Measurements from ENCODE around the gene TBC1D32. TPM values are rescaled to one million over a fixed set of nuclear protein-coding genes. Genes with fewer than 3 reads are reported as not detected.
"Not testable (repeated sequence)": the region's sequence is repeated elsewhere in the genome, so short reads cannot be mapped to it uniquely, and the experiment has no call there.

Gene TBC1D32
- total RNA-seq, 1 experiment from 2014 or later, result 10.2 TPM

DNA sequence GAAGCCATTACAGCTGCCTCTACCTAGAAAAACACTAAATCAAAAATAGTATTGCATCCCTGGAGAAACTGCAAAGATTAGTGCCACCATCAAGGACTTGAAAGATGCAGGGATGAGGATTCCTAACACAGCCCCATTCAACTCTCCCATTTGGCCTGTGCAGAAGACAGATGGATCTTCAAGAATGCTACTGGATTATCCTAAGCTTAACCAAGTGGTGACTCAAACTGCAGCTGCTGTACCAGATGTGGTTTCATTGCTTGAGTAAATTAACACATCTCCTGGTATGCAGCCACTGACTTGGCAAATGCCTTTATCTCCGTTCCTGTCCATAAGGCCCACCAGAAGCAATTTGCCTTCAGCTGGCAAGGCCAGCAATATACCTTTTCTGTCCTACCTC, 117.4 kb downstream of the TBC1D32 start:
- Mint-ChIP-seq H3K9me3 (ENCODE audit: unreplicated experiment) (no peaks in the 10 kb centered on the region), H3K4me3 (ENCODE audit: unreplicated experiment) (no peak overlapping the region), H3K27ac (ENCODE audit: low read depth, unreplicated experiment) (no peak overlapping the region), H3K4me1 (ENCODE audit: insufficient read depth, unreplicated experiment) (no peaks in the 10 kb centered on the region), H3K27me3 (ENCODE audit: insufficient read depth, unreplicated experiment) (no peaks in the 10 kb centered on the region), H3K36me3 (ENCODE audit: insufficient read depth, unreplicated experiment) (peaks cover 12% of the 10 kb centered on the region)
- ChIA-PET POLR2A (no interaction called here), CTCF (interaction anchor here (1.1 kb wide), 1 partner anchor 10 kb away, joined by 3 read pairs; no protein-coding TSS in a partner anchor)
- TF ChIP-seq, protein P1, sequence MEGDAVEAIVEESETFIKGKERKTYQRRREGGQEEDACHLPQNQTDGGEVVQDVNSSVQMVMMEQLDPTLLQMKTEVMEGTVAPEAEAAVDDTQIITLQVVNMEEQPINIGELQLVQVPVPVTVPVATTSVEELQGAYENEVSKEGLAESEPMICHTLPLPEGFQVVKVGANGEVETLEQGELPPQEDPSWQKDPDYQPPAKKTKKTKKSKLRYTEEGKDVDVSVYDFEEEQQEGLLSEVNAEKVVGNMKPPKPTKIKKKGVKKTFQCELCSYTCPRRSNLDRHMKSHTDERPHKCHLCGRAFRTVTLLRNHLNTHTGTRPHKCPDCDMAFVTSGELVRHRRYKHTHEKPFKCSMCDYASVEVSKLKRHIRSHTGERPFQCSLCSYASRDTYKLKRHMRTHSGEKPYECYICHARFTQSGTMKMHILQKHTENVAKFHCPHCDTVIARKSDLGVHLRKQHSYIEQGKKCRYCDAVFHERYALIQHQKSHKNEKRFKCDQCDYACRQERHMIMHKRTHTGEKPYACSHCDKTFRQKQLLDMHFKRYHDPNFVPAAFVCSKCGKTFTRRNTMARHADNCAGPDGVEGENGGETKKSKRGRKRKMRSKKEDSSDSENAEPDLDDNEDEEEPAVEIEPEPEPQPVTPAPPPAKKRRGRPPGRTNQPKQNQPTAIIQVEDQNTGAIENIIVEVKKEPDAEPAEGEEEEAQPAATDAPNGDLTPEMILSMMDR (IDR thresholded peaks at IDR 0.05; ENCODE audit: unreplicated experiment), result no peak
- no TSS peak for BruUV-seq (replicated peaks)
- intact Hi-C loops (cut with micrococcal nuclease), result no loop called here
- no peak for DNase-seq (ENCODE audit: unreplicated experiment)

DNA sequence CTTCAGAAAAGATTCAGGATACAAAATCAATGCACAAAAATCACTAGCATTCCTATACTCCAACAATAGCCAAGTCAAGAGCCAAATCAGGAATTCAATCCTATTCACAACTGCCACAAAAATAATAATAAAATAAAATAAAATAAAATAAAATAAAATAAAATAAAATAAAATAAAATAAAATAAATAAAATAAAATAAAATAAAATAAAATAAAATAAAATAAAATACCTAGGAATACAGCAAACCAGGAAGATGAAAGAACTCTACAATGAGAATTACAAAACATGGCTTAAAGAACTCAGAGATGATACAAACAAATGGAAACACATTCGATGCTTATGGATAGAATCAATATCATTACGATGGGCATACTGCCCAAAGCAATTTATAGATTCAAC, 120.9 kb downstream of the TBC1D32 start:
- H3K27ac Mint-ChIP-seq (ENCODE audit: low read depth, unreplicated experiment); BruUV-seq (replicated peaks); POLR2A ChIA-PET; intact Hi-C loops (cut with micrococcal nuclease); H3K4me1 Mint-ChIP-seq (ENCODE audit: insufficient read depth, unreplicated experiment); H3K4me3 Mint-ChIP-seq (ENCODE audit: unreplicated experiment); H3K9me3 Mint-ChIP-seq (ENCODE audit: unreplicated experiment); H3K27me3 Mint-ChIP-seq (ENCODE audit: insufficient read depth, unreplicated experiment); DNase-seq (ENCODE audit: unreplicated experiment): not testable (repeated sequence)
- H3K36me3 Mint-ChIP-seq (ENCODE audit: insufficient read depth, unreplicated experiment), result peaks cover 15% of the 10 kb centered on the region
- CTCF ChIA-PET, result interaction anchor here (1.4 kb wide), 1 partner anchor 9 kb away, joined by 6 read pairs; no protein-coding TSS in a partner anchor

DNA sequence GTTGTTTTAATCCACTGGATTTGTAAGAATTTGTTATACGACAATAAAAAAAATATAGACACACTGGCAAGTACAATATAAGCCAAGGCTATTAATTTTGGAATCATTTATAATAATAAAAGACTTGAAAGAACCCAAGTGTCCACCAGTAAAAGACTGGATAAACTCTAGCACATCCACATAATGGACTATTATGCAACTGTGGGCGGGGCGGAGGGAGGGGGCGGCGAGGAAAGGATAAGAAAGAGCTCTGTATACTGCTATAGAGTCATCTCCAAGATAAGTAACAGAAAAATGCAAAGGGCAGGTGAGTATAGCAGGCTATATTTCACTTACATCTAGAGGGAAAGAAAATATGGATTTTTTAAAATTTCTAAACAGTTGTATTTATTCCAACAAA, 123.3 kb downstream of the TBC1D32 start:
- intact Hi-C loops (cut with micrococcal nuclease), result no loop called here
- CTCF ChIA-PET, result no interaction called here
- DNase-seq (ENCODE audit: unreplicated experiment), result peak; percentile 5
- Mint-ChIP-seq H3K4me3 (ENCODE audit: unreplicated experiment) (no peak overlapping the region), H3K36me3 (ENCODE audit: insufficient read depth, unreplicated experiment) (peaks cover 18% of the 10 kb centered on the region), H3K4me1 (ENCODE audit: insufficient read depth, unreplicated experiment) (no peaks in the 10 kb centered on the region), H3K27me3 (ENCODE audit: insufficient read depth, unreplicated experiment) (no peaks in the 10 kb centered on the region), H3K9me3 (ENCODE audit: unreplicated experiment) (no peaks in the 10 kb centered on the region), H3K27ac (ENCODE audit: low read depth, unreplicated experiment) (no peak overlapping the region)
- TF ChIP-seq, protein P1 (IDR thresholded peaks at IDR 0.05; ENCODE audit: unreplicated experiment), result no peak
- BruUV-seq (replicated peaks), result no TSS peak
- POLR2A ChIA-PET, result no interaction called here

DNA sequence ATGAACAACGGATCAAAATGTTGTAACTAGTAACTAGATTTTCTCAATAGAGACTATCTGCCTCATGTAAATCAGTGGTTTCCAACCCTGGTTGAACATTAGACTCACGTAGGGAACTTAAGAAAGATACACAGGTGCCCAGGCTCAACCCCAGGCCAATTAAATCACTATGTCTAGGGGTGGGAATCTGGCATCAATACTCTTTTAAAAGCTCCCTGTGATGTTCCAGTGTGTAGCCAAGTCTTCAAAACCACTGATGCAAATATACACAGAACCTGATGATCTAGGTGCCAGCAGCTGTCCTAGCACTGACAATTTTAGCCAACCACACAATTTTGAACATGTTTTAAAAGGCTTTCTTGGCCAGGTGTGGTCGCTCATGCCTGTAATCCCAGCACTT, 128.7 kb downstream of the TBC1D32 start:
- no peak for DNase-seq (ENCODE audit: unreplicated experiment)
- POLR2A ChIA-PET, result no interaction called here
- peaks cover 7% of the 10 kb centered on the region for H3K36me3 Mint-ChIP-seq (ENCODE audit: insufficient read depth, unreplicated experiment)
- no peak overlapping the region for H3K4me3 Mint-ChIP-seq (ENCODE audit: unreplicated experiment)
- CTCF ChIA-PET, result no interaction called here
- H3K9me3 Mint-ChIP-seq (ENCODE audit: unreplicated experiment), result no peaks in the 10 kb centered on the region
- no peak overlapping the region for H3K27ac Mint-ChIP-seq (ENCODE audit: low read depth, unreplicated experiment)
- peaks cover 9% of the 10 kb centered on the region for H3K4me1 Mint-ChIP-seq (ENCODE audit: insufficient read depth, unreplicated experiment)
- H3K27me3 Mint-ChIP-seq (ENCODE audit: insufficient read depth, unreplicated experiment), result no peaks in the 10 kb centered on the region
- BruUV-seq (replicated peaks), result no TSS peak
- TF ChIP-seq, protein P1 (IDR thresholded peaks at IDR 0.05; ENCODE audit: unreplicated experiment), result no peak
- intact Hi-C loops (cut with micrococcal nuclease), result no loop called here

DNA sequence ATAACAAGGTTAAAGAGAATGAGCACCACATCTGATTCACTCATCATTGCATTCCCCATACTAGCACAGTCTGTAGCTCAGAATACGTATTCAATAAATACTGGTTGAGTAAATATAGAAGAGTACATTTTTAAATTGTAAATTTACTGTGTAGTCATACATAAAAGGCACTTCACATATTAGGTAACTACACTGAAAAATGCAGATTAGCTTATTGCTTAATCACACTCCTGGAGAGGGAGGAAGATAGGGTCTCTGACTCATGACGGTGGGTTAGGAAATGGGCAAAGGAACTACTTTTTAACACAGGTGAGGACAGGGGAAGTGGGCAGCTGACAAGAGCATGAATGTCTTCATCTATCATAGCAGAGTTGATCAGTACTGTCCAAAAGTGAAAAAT, 133.2 kb downstream of the TBC1D32 start:
- no peaks in the 10 kb centered on the region for H3K36me3 Mint-ChIP-seq (ENCODE audit: insufficient read depth, unreplicated experiment)
- H3K4me3 Mint-ChIP-seq (ENCODE audit: unreplicated experiment), result no peak overlapping the region
- TF ChIP-seq, protein P1 (IDR thresholded peaks at IDR 0.05; ENCODE audit: unreplicated experiment), result no peak
- CTCF ChIA-PET, result interaction anchor here (0.6 kb wide), 1 partner anchor 95 kb away, joined by 4 read pairs; no protein-coding TSS in a partner anchor
- H3K9me3 Mint-ChIP-seq (ENCODE audit: unreplicated experiment), result no peaks in the 10 kb centered on the region
- BruUV-seq (replicated peaks), result no TSS peak
- H3K27ac Mint-ChIP-seq (ENCODE audit: low read depth, unreplicated experiment), result peak overlapping the region; percentile 3
- DNase-seq (ENCODE audit: unreplicated experiment), result peak; percentile 60
- POLR2A ChIA-PET, result no interaction called here
- H3K27me3 Mint-ChIP-seq (ENCODE audit: insufficient read depth, unreplicated experiment), result no peaks in the 10 kb centered on the region
- peaks cover 12% of the 10 kb centered on the region for H3K4me1 Mint-ChIP-seq (ENCODE audit: insufficient read depth, unreplicated experiment)
- intact Hi-C loops (cut with micrococcal nuclease), result no loop called here

DNA sequence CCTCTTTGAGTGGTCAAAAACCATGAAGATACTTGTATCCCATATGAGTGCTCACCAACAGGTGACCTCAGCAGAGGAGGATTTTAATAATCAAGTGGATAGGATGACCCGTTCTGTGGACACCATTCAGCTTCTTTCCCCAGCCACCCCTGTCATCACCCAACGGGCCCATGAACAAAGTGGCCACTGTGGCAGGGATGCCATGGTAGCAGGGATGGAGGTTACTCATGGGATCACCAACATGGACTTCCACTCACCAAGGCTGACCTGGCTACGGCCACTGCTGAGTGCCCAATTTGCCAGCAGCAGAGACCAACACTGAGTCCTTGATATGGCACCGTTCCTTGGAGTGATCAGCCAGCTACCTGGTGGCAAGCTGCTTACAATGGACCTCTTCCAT, 138.2 kb downstream of the TBC1D32 start:
- intact Hi-C loops (cut with micrococcal nuclease); H3K9me3 Mint-ChIP-seq (ENCODE audit: unreplicated experiment); CTCF ChIA-PET; BruUV-seq (replicated peaks); H3K36me3 Mint-ChIP-seq (ENCODE audit: insufficient read depth, unreplicated experiment); H3K4me3 Mint-ChIP-seq (ENCODE audit: unreplicated experiment); POLR2A ChIA-PET; DNase-seq (ENCODE audit: unreplicated experiment); H3K27ac Mint-ChIP-seq (ENCODE audit: low read depth, unreplicated experiment); H3K4me1 Mint-ChIP-seq (ENCODE audit: insufficient read depth, unreplicated experiment); H3K27me3 Mint-ChIP-seq (ENCODE audit: insufficient read depth, unreplicated experiment): not testable (repeated sequence)

Measured in MCF 10A (cell line).